Natural killer cell (primary cell): Measurements from ENCODE around the gene PPP1R15A. TPM values are rescaled to one million over a fixed set of nuclear protein-coding genes. Genes with fewer than 3 reads are reported as not detected.
"Not testable (repeated sequence)": the region's sequence is repeated elsewhere in the genome, so short reads cannot be mapped to it uniquely, and the experiment has no call there.

Experiments used
- ATAC-seq, 3 donors: fragments of 150-1000 bp in 2 of 3; fragments of 200-7000 bp in 1 of 3; cut with Tn5 transposase; 1 replicate in 1 of 3; 2 replicates in 2 of 3; pipeline ENCODE4 v1.10.0; 2021; ENCODE audit warnings: mild to moderate bottlenecking in 2 of 3, moderate library complexity in 2 of 3
- DNase-seq, 2 donors: peaks; one replicate each; pipeline versions ENCODE4 v3.0.0 to v3.0.0-alpha.2; 2013 to 2021; ENCODE audit warnings: mixed read lengths in 1 of 2
- H3K27ac ChIP-seq: one replicate; pipeline ENCODE4 v1.5.1; 2013; ENCODE audit warnings: mild to moderate bottlenecking, low read length
- H3K27me3 ChIP-seq: one replicate; pipeline ENCODE4 v1.6.1; 2013; ENCODE audit warnings: low read length; ENCODE audit not compliant: control insufficient read depth, insufficient read depth
- H3K36me3 ChIP-seq: one replicate; pipeline ENCODE4 v1.6.1; 2013; ENCODE audit warnings: low read length; ENCODE audit not compliant: control insufficient read depth, insufficient read depth
- H3K4me1 ChIP-seq: one replicate; pipeline ENCODE4 v1.6.1; 2013; ENCODE audit warnings: low read length; ENCODE audit not compliant: control insufficient read depth, insufficient read depth
- H3K4me3 ChIP-seq: one replicate; pipeline ENCODE4 v1.5.1; 2013; ENCODE audit warnings: low read length
- H3K9me3 ChIP-seq: one replicate; pipeline ENCODE4 v1.6.1; 2013; ENCODE audit warnings: low read length; ENCODE audit not compliant: control insufficient read depth, insufficient read depth
- H3K27ac Mint-ChIP-seq, 2 donors: one replicate each; pipeline ENCODE4 v1.8.0; 2022; ENCODE audit warnings: mild to moderate bottlenecking in 2 of 2, mixed read lengths in 2 of 2, moderate library complexity in 1 of 2
- H3K27me3 Mint-ChIP-seq, 2 donors: one replicate each; pipeline ENCODE4 v1.8.0; 2022; ENCODE audit warnings: low read depth in 2 of 2, mixed read lengths in 2 of 2
- H3K36me3 Mint-ChIP-seq: one replicate; pipeline ENCODE4 v1.8.0; 2022; ENCODE audit warnings: mixed read lengths
- H3K4me1 Mint-ChIP-seq, 2 donors: one replicate each; pipeline ENCODE4 v1.8.0; 2022; ENCODE audit warnings: mixed read lengths in 2 of 2
- H3K4me3 Mint-ChIP-seq: one replicate; pipeline ENCODE4 v1.8.0; 2022; ENCODE audit warnings: mild to moderate bottlenecking, moderate library complexity, mixed read lengths
- H3K9me3 Mint-ChIP-seq, 2 donors: one replicate each; pipeline ENCODE4 v1.8.0; 2022; ENCODE audit warnings: mixed read lengths in 2 of 2
- WGBS: methylation state at CpG from one replicate; pipeline ENCODE4 v1.1.7; 2013; ENCODE audit warnings: missing lambda C conversion rate; ENCODE audit not compliant: insufficient coverage; 5-methylcytosine and 5-hydroxymethylcytosine counted together
- intact Hi-C: fragments of 100-400 bp; cut with micrococcal nuclease; formaldehyde crosslinking; loops from one replicate; pipeline ENCODE4 v1.14.2; 2022
- total RNA-seq, 4 donors: library from RNA; stranded (reverse); fragments of 120-200 nt in 1 of 4; gene quantifications; one replicate each; pipeline versions ENCODE4 v1.2.3 to v1.2.4, GENCODE V29; 2013 to 2022
- TF ChIP-seq, protein P1 (sequence below): fragments of 200-600 bp; IDR thresholded peaks from one replicate; pipeline ENCODE4 v1.8.0; 2022; ENCODE audit warnings: antibody characterized with exemption

The PPP1R15A gene
- total RNA-seq, 3 donors from 2014 or later (not counting 1 experiment from before 2014, with no cell fraction given) = 942 to 1,308 (median 1,174) TPM

DNA sequence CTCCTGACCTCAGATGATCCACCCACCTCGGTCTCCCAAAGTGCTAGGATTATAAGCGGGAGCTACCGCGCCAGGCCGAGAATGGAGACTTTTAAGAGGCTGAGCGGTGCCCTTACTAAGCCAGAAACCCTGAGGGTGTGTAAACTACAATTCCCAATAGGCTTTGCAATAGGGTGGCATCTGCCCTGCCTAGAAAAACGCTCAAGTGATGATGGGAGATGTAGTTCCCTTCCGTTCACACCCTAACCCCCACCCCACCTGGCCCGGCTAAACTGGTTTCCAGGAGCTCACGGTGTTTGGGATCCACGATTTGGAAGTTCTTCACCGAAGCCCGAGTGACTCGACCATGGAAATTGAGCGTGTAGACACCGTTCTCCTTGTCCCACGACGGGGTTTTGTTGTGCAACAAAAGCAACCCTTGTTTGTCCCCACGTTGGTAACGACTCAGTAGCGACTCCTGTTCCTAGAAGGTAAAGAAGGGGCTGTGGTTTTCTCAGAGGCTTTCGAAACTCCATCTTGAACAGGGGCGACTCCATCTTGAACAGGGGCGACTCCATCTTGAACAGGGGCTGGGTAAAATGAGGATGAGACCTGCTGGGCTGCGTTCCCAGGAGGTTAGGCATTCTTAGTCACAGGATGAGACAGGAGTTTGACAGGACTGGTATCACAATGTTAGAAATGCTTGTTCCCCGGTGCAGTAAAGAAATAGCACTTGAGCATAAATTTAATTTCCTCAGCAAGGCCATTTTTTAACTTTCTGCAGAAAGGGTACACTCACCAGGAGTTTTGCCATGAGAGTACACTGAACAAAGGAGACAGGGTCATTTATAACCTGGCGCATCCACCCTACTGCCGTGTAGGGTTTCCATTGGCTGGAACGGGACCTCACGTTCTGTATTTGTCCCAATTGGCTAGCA is 9.8 kb downstream of the PPP1R15A start:
- intact Hi-C loops = no loop called here
- Histone ChIP-seq H3K4me1 (no peaks in the 10 kb centered on the region), H3K4me3 (no peak overlapping the region), H3K27ac (no peak overlapping the region), H3K36me3 (peaks cover 7% of the 10 kb centered on the region), H3K27me3 (no peaks in the 10 kb centered on the region), H3K9me3 (no peaks in the 10 kb centered on the region)
- Mint-ChIP-seq H3K9me3 (no peaks in the 10 kb centered on the region), H3K36me3 (no peaks in the 10 kb centered on the region), H3K27me3 (no peaks in the 10 kb centered on the region), H3K4me1 (peaks cover 0 to 5% of the 10 kb centered on the region in 2 donors), H3K4me3 (peak overlapping the region; percentile 59), H3K27ac (peak overlapping the region; percentile 1 to 82)
- WGBS = 85% methylated on average over 30 of the region's 30 CpGs
- TF ChIP-seq, protein P1, sequence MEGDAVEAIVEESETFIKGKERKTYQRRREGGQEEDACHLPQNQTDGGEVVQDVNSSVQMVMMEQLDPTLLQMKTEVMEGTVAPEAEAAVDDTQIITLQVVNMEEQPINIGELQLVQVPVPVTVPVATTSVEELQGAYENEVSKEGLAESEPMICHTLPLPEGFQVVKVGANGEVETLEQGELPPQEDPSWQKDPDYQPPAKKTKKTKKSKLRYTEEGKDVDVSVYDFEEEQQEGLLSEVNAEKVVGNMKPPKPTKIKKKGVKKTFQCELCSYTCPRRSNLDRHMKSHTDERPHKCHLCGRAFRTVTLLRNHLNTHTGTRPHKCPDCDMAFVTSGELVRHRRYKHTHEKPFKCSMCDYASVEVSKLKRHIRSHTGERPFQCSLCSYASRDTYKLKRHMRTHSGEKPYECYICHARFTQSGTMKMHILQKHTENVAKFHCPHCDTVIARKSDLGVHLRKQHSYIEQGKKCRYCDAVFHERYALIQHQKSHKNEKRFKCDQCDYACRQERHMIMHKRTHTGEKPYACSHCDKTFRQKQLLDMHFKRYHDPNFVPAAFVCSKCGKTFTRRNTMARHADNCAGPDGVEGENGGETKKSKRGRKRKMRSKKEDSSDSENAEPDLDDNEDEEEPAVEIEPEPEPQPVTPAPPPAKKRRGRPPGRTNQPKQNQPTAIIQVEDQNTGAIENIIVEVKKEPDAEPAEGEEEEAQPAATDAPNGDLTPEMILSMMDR = no peak
- ATAC-seq = peak; percentile 21 to 57 (median 42)
- DNase-seq = peak; percentile 39 to 63

DNA sequence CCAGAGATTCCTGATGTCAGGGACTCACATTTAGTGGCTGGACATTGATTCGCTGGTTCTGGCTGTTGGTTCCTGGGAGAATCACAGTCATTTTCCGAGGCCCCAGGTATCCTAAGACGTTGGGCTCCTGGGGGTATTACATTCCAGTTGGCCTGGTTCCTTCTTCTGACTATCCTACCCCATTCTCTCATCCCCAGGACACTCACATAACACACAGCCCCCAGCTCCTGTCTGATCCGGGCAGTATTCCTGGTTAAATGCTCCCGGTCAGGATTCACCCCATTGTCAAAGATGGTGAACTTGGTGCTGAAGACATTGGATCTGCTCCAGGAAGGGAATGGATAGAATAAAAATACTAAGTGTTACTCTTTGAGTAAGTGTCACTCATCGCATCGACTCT is 11.5 kb downstream of the PPP1R15A start:
- Mint-ChIP-seq H3K4me1 (no peaks in the 10 kb centered on the region), H3K36me3 (no peaks in the 10 kb centered on the region), H3K27ac (peak overlapping the region in 1 of 2 donors; percentile 82), H3K9me3 (no peaks in the 10 kb centered on the region), H3K27me3 (no peaks in the 10 kb centered on the region), H3K4me3 (peak overlapping the region; percentile 13)
- peaks cover under 1% of the 10 kb centered on the region for H3K36me3 ChIP-seq
- DNase-seq = no peak
- intact Hi-C loops = no loop called here
- TF ChIP-seq, protein P1 = no peak
- no peak overlapping the region for H3K27ac ChIP-seq
- H3K9me3 ChIP-seq = no peaks in the 10 kb centered on the region
- 93% methylated on average over 6 of the region's 7 CpGs for WGBS
- H3K27me3 ChIP-seq = no peaks in the 10 kb centered on the region
- no peaks in the 10 kb centered on the region for H3K4me1 ChIP-seq
- no peak overlapping the region for H3K4me3 ChIP-seq
- peak in 1 of 3 donors; percentile 1 for ATAC-seq

DNA sequence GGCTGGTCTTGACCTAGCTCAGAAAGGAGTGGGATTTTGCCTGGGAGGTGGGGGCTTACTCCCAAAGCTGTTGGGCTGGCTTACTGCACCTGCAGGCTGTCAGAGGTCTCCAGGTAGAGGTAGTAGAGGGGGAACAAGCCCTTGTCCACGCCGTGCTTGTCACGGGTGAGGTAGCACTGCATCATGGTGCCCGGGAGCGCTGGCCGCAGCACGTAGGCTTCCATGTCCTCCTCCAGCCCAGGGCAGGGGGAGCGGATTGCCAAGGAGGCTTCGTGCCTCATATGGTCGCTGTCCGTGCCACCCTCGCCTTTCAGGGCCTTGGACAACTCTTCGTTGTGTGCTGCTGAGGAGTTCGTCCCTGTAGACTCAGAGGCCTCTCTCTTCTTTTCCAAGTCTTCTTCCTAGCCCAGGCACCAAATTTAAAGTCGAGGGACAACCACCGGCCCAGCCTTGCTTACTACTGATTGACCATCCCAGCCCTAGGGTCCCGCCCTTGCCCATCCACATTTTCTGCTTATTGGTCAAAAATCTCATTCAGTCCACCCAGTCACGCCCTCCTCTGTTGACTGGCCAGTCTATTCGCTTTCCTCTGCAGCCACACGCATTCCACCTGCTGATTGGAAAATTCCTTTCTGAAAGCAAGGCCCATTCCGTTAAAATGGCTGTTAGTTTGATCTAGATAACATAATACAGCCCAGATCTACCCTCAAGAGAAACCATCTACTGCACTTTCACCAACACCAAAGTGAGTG is 15.8 kb downstream of the PPP1R15A start:
- ATAC-seq = no peak
- intact Hi-C loops = no loop called here
- no peaks in the 10 kb centered on the region for H3K9me3 Mint-ChIP-seq

DNA sequence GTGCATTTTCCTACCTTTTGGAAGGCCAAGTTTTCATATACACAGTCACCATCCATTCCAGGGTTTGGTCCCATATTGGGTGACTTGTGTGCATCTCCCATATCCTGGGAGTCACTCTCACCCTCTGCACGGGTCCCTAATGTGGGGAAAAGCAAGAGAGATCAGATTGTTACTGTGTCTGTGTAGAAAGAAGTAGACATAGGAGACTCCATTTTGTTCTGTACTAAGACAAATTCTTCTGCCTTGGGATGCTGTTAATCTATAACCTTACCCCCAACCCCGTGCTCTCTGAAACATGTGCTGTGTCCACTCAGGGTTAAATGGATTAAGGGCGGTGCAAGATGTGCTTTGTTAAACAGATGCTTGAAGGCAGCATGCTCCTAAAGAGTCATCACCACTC is 17.3 kb downstream of the PPP1R15A start:
- H3K36me3 Mint-ChIP-seq, H3K9me3 ChIP-seq, H3K4me1 ChIP-seq, H3K9me3 Mint-ChIP-seq, intact Hi-C loops, H3K4me3 ChIP-seq, H3K4me1 Mint-ChIP-seq, DNase-seq, H3K27ac ChIP-seq, H3K27ac Mint-ChIP-seq, ATAC-seq, H3K36me3 ChIP-seq, H3K4me3 Mint-ChIP-seq, H3K27me3 ChIP-seq: not testable (repeated sequence)
- WGBS = no CpG with 5 or more reads among the region's 3 CpGs
- peaks cover 18 to 19% of the 10 kb centered on the region in 2 donors for H3K27me3 Mint-ChIP-seq

More for the DNA sequence above, 15.8 kb downstream of the PPP1R15A start:
- no peak overlapping the region for H3K27ac ChIP-seq
- no peak for DNase-seq
- no peak overlapping the region for H3K4me3 Mint-ChIP-seq
- H3K27me3 Mint-ChIP-seq = peaks cover 11 to 12% of the 10 kb centered on the region in 2 donors
- TF ChIP-seq, protein P1 = no peak
- H3K4me1 Mint-ChIP-seq = no peaks in the 10 kb centered on the region
- no peaks in the 10 kb centered on the region for H3K9me3 ChIP-seq
- 95% methylated on average over 21 of the region's 21 CpGs for WGBS
- H3K4me1 ChIP-seq = no peaks in the 10 kb centered on the region
- no peaks in the 10 kb centered on the region for H3K36me3 ChIP-seq
- no peak overlapping the region for H3K4me3 ChIP-seq
- H3K27ac Mint-ChIP-seq = no peak overlapping the region
- no peaks in the 10 kb centered on the region for H3K36me3 Mint-ChIP-seq
- H3K27me3 ChIP-seq = no peaks in the 10 kb centered on the region
